GM23248 (cell line): ENCODE results near the gene FADD. TPM values are rescaled to one million over a fixed set of nuclear protein-coding genes. Genes with fewer than 3 reads are reported as not detected.
"Not testable (repeated sequence)": the region's sequence is repeated elsewhere in the genome, so short reads cannot be mapped to it uniquely, and the experiment has no call there.

Source experiments
- DNase-seq: peaks from one replicate; pipeline ENCODE4 v3.0.0-alpha.2; 2015
- H2AFZ ChIP-seq: fragments of 200-600 bp; sonication (generic); 2 replicates; pipeline ENCODE4 v1.6.1; 2016; ENCODE audit warnings: antibody characterized with exemption
- H3F3A ChIP-seq: fragments of 200-600 bp; sonication (generic); 2 replicates; pipeline ENCODE4 v1.6.1; 2016; ENCODE audit warnings: mild to moderate bottlenecking, antibody characterized with exemption, mixed run types; ENCODE audit not compliant: insufficient read depth
- H3K27ac ChIP-seq: fragments of 200-600 bp; sonication (generic); 2 replicates; pipeline ENCODE4 v1.5.1; 2016; ENCODE audit warnings: mild to moderate bottlenecking
- H3K27me3 ChIP-seq: fragments of 200-600 bp; sonication (generic); replicated peaks from 2 replicates; pipeline ENCODE4 v1.6.1; 2016; ENCODE audit warnings: mild to moderate bottlenecking; ENCODE audit not compliant: insufficient read depth
- H3K36me3 ChIP-seq: fragments of 200-600 bp; sonication (generic); 2 replicates; pipeline ENCODE4 v1.6.1; 2016; ENCODE audit warnings: low read depth, mild to moderate bottlenecking
- H3K4me1 ChIP-seq: fragments of 200-600 bp; sonication (generic); 2 replicates; pipeline ENCODE4 v1.6.1; 2016; ENCODE audit warnings: mild to moderate bottlenecking; ENCODE audit not compliant: insufficient read depth
- H3K4me2 ChIP-seq: fragments of 200-600 bp; sonication (generic); one replicate; pipeline ENCODE4 v1.6.1; 2016; ENCODE audit warnings: mild to moderate bottlenecking; ENCODE audit not compliant: unreplicated experiment
- H3K4me3 ChIP-seq: fragments of 200-600 bp; sonication (generic); 2 replicates; pipeline ENCODE4 v1.5.1; 2016; ENCODE audit warnings: mild to moderate bottlenecking
- H3K79me2 ChIP-seq: fragments of 200-600 bp; sonication (generic); 2 replicates; pipeline ENCODE4 v1.6.1; 2016; ENCODE audit warnings: mild to moderate bottlenecking; ENCODE audit not compliant: insufficient read depth
- H3K9ac ChIP-seq: fragments of 200-600 bp; sonication (generic); 2 replicates; pipeline ENCODE4 v1.6.1; 2016; ENCODE audit warnings: mild to moderate bottlenecking
- H3K9me2 ChIP-seq: fragments of 200-600 bp; sonication (generic); 2 replicates; pipeline ENCODE4 v1.6.1; 2016; ENCODE audit warnings: mixed run types, mild to moderate bottlenecking, moderate library complexity; ENCODE audit not compliant: insufficient read depth
- H3K9me3 ChIP-seq: fragments of 200-600 bp; sonication (generic); one replicate; pipeline ENCODE4 v1.6.1; 2017; ENCODE audit warnings: low read depth
- H4K20me1 ChIP-seq: fragments of 200-600 bp; sonication (generic); 2 replicates; pipeline ENCODE4 v1.6.0; 2016; ENCODE audit not compliant: insufficient read depth
- EZH2 ChIP-seq: fragments of 200-600 bp; sonication (generic); IDR thresholded peaks from 2 replicates; pipeline ENCODE4 v1.6.1; 2018; ENCODE audit warnings: antibody characterized with exemption, mild to moderate bottlenecking; ENCODE audit not compliant: insufficient read depth, poor library complexity, severe bottlenecking
- EZH2phosphoT487 ChIP-seq: fragments of 200-600 bp; sonication (generic); IDR thresholded peaks from 2 replicates; pipeline ENCODE4 v1.6.1; 2018; ENCODE audit warnings: antibody characterized with exemption, moderate library complexity, mild to moderate bottlenecking, low read depth; ENCODE audit not compliant: insufficient read depth
- WGBS, 2 experiments: methylation state at CpG; one replicate each; pipeline ENCODE4 v1.1.6; 2015 to 2017; ENCODE audit warnings: low lambda C conversion rate in 2 of 2, low coverage in 1 of 2; ENCODE audit errors: missing lambda C conversion rate in 2 of 2; 5-methylcytosine and 5-hydroxymethylcytosine counted together
- in situ Hi-C: fragments of 300-500 bp; cut with MboI; formaldehyde crosslinking; loops from 2 replicates; pipeline ENCODE4 v1.15.0; 2020
- polyA plus RNA-seq: library from polyadenylated mRNA; unstranded; fragments of >200 nt; fragmentation: Nextera tagmentation; extraction: Ambion mirVana; gene quantifications from 2 replicates; pipeline ENCODE4 v1.2.1, GENCODE V29; 2016
- total RNA-seq: library from RNA; depleted of rRNA; stranded (reverse); fragments of >200 nt; shearing (Covaris generic); gene quantifications from 2 replicates; pipeline ENCODE4 v1.2.3, GENCODE V29; 2014

FADD gene
- total and polyA plus RNA-seq, 2 experiments from 2014 or later = 32.0 to 38.3 TPM

DNA sequence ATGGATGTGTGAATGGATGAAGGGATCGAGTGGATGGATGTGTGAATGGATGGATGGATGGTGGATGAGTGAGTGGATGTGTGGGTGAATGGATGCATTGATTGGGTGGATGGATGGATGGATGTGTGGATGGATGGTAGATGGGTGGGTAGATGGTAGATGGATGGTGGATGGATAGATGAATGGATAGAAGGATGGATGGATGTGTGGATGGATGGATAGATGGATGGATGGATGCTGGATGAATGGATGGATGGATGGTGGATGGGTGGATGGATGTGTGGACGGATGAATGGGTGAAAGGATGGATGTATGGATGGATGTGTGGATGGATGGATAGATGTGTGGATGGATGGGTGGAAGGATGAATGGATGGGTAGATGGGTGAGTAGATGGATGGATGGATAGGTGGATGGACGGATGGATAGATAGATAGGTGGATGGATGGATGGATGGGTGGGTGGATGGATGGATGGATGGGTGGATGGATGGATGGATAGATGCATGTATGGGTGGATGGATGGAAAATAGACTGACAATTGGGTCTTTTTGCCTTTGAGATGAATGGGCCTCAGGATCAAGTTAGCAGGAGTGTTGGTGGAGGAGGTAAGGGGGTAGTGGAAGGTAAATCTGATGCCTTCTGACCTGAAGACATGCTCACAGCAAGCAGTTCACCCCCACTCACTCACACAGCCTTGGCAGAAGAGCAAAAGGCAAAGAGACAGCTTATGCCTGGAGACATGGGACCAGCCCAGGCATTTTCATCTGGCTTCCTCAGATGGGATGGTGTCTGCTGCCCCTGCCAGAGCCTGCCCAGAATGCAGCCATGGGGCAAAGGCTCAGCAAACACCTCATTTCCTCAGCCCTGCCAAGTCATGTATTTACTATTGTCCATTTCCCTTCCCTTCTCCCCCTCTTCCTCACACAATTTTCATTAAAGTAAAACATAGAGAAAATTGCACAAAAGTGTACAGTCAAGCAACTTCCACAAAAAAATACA lies 8.0 kb upstream of the FADD start:
- DNase-seq = no peak
- H3K9ac ChIP-seq = no peak overlapping the region
- no peaks in the 10 kb centered on the region for H3K4me1 ChIP-seq
- 36 to 54% methylated on average over 3 of the region's 3 CpGs for WGBS, 2 experiments
- H3K79me2 ChIP-seq = no peaks in the 10 kb centered on the region
- no peaks in the 10 kb centered on the region for H3K36me3 ChIP-seq
- TF ChIP-seq EZH2 (no peak), EZH2phosphoT487 (no peak)
- no peaks in the 10 kb centered on the region for H3F3A ChIP-seq
- H3K4me3 ChIP-seq = no peak overlapping the region
- H3K9me2 ChIP-seq = no peaks in the 10 kb centered on the region
- no peaks in the 10 kb centered on the region for H4K20me1 ChIP-seq
- no peak overlapping the region for H3K4me2 ChIP-seq
- no peaks in the 10 kb centered on the region for H3K9me3 ChIP-seq
- H3K27me3 ChIP-seq = no peaks in the 10 kb centered on the region
- no peak overlapping the region for H3K27ac ChIP-seq
- no peak overlapping the region for H2AFZ ChIP-seq
- in situ Hi-C loops = loop anchor here (5.0 to 10.0 kb wide), 3 partner anchors 268 to 510 kb away; no protein-coding TSS in a partner anchor

DNA sequence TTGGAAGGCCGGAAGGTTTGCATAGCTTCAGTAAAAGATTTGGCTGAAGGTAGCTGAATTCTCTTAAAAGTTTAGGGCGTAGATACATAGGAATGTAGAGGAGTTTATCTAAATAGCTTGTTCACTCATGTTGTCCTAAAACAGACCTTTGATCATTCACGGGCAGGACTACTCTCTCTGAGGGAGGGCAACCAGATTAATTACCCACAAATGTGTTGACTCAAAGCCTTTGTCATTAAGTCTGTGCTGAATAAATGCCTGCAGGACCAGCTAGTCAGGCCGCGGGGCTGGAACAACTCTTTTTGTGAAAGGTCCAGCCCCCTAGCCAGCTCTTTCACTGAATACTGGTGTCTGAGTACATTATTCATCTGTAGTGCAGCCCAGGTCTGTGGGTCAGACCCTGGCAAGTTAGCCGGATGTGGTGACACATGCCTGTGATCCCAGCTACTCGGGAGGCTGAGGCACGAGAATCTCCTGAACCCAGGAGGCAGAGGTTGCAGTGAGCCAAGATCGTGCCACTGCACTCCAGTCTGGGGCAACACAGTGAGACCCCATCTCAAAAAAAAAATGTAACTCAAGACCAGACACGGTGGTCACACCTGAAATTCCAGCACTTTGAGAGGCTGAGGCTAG lies 2.8 kb upstream of the FADD start:
- H3K9me3 ChIP-seq = no peaks in the 10 kb centered on the region
- in situ Hi-C loops = no loop called here
- peaks cover 12% of the 10 kb centered on the region for H3F3A ChIP-seq
- H3K4me2 ChIP-seq = no peak overlapping the region
- peaks cover 14% of the 10 kb centered on the region for H3K79me2 ChIP-seq
- no peak for TF ChIP-seq EZH2phosphoT487
- no peak for TF ChIP-seq EZH2
- no peak overlapping the region for H3K4me3 ChIP-seq
- no peaks in the 10 kb centered on the region for H3K36me3 ChIP-seq
- 57% methylated on average over 10 of the region's 10 CpGs for WGBS, 2 experiments
- DNase-seq = peak; percentile 26
- peaks cover 15% of the 10 kb centered on the region; the same call in 1 of the 2 replicates for H3K4me1 ChIP-seq
- H4K20me1 ChIP-seq = no peaks in the 10 kb centered on the region
- no peaks in the 10 kb centered on the region for H3K9me2 ChIP-seq
- no peak overlapping the region for H3K27ac ChIP-seq
- H2AFZ ChIP-seq = no peak overlapping the region
- H3K9ac ChIP-seq = no peak overlapping the region
- H3K27me3 ChIP-seq = no peaks in the 10 kb centered on the region

DNA sequence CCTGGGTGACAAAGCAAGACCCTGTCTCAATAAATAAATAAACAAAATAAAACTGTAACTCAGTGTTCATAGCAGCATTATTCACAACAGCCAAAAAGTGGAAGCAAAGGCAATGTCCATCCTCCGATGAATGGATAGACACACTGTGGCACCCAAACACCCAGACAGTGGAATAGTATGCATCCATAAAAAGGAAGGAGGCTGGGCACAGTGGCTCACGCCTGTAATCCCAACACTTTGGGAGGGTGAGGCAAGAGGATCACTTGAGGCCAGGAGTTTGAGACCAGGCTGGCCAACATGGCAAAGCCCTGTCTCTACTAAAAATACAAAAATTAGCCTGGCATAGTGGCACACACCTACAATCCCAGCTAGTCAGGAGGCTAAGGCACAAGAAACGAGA lies 2.0 kb upstream of the FADD start:
- H3K9me2 ChIP-seq, in situ Hi-C loops, H3K36me3 ChIP-seq, H3K4me3 ChIP-seq, DNase-seq, H3K9ac ChIP-seq, H3K27me3 ChIP-seq, H2AFZ ChIP-seq, H4K20me1 ChIP-seq, H3K9me3 ChIP-seq, H3K27ac ChIP-seq, H3K4me2 ChIP-seq: not testable (repeated sequence)
- 88 to 96% methylated on average over 3 of the region's 3 CpGs for WGBS, 2 experiments
- H3K4me1 ChIP-seq = peaks cover 17% of the 10 kb centered on the region; the same call in 1 of the 2 replicates
- peaks cover 21% of the 10 kb centered on the region for H3K79me2 ChIP-seq
- H3F3A ChIP-seq = peaks cover 12% of the 10 kb centered on the region

DNA sequence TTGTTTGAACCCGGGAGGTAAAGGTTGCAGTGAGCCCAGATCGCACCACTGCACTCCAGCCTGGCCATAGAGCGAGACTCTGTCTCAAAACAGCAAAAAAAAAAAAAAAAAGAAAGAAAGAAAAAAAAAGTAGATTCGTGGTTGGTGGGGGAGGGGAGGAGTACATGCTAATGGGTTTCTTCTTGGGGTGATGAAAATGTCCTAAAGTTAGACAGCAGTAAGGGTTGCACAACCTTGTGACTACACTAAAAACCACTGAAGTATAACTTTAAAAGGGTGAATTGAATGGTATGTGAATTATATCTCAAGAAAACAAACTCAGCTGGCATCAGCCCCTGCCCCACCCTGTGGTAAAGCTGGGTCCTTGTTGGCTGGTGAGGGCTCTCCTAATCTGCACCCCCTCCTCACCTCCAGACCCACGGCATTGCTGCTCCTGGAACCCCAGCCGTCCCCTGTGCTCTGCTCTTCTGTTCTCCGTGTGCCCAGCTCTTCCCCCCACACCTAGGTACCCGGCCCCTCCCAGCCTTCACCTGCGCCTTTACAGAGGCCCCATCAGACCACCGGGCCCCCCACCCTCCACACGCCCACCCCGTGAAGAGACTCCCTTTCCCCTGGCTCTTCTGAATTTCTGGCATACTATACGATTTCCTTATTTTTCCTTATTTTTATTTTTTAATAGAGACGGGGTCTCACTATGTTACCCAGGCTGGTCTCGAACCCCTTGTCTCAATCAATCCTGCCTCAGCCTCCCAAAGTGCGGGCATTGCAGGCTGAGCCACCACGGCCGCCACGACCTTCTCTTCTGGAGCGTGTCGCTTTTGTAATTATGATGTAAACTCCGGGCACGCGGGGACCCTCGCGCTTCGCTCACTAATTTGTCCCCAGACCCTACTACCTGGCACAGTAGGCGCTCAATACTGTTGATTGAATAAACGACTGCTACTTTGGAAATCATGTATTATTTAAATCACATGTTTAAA lies 924 bp upstream of the FADD start:
- peak overlapping the region; percentile 90 for H3K4me2 ChIP-seq
- no peaks in the 10 kb centered on the region for H3K9me2 ChIP-seq
- in situ Hi-C loops = no loop called here
- whole genome bisulfite sequencing, 2 experiments = 68 to 69% methylated on average over 18 to 29 of the region's 29 CpGs
- peaks cover 17% of the 10 kb centered on the region; the same call in 1 of the 2 replicates for H3K4me1 ChIP-seq
- H3F3A ChIP-seq = peaks cover 14% of the 10 kb centered on the region
- H3K27me3 ChIP-seq = no peaks in the 10 kb centered on the region
- no peaks in the 10 kb centered on the region for H3K9me3 ChIP-seq
- H3K27ac ChIP-seq = no peak overlapping the region
- TF ChIP-seq EZH2phosphoT487 (no peak), EZH2 (no peak)
- H4K20me1 ChIP-seq = no peaks in the 10 kb centered on the region
- peaks cover 32% of the 10 kb centered on the region for H3K79me2 ChIP-seq
- DNase-seq = peak; percentile 53
- H2AFZ ChIP-seq = peak overlapping the region; percentile 98
- peaks cover 1% of the 10 kb centered on the region; the same call in 1 of the 2 replicates for H3K36me3 ChIP-seq
- H3K4me3 ChIP-seq = peak overlapping the region; percentile 87
- peak overlapping the region; percentile 95 for H3K9ac ChIP-seq
